DMS53 (cell line): ENCODE measurements around the gene IKBKG.
"Not testable (repeated sequence)": the region's sequence is repeated elsewhere in the genome, so short reads cannot be mapped to it uniquely, and the experiment has no call there.

ENCODE experiments used
- DNase-seq: peaks from one replicate; lab custom pipeline; 2025; lab: John Stamatoyannopoulos, UW

The IKBKG gene

DNA sequence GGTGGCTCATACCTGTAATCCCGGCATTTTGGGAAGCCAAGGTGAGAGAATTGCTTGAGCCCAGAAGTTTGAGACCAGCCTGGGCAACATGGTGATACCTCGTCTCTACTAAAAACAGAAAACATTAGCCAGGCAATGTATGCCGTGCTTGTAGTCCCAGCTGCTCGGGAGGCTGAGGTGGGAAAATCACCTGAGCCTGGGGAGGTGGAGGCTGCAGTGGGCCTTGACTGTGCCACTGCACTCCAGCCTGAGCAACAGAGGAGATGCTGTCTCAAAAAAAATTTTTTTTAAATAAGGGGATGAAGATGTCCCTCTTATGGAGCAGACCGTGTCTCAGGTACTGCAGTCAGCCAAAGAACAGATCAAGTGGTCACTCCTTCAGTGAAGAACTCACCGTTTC, 58.1 kb downstream of the IKBKG start:
- no peak for DNase-seq

DNA sequence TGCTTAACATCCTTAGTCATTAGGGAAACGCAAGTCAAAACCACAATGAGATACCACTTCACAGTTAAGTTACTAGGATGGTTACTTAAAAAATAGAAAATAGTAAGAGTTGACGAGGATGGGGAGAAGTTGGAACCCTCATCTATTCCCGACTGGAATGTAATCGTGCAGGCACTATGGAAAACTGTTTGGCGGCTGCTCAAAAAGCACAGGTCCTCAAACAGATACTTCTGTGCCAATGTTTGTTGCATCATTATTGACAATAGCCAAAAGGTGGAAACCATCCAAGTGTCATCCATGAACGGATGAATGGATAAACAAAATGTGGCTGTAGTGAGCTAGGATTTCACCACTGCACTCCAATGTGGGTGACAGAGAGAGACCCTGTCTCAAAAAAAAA, 60.0 kb downstream of the IKBKG start:
- peak; percentile 84 for DNase-seq

DNA sequence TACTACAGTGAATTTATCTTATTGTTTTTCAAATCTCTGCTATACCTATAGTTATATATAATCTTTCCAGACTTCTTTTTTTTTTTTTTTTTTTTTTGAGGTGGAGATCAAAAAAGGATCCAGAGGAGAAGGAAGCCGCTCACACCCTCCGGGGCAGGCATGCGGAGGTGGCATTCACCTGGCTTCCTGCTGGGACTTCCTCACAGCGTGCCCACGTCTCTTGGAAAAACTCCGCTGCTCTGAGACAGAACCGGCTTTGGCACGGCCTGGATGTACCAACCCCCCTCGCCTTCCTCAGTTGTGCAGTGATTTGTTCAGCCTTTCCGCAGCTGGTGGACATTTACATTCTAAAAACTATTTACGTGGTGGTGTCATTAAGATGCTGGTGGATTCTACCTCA, 60.6 kb downstream of the IKBKG start:
- DNase-seq, result not testable (repeated sequence)

GRCh38 chrX:154608823-154609222, 61.4 kb downstream of the IKBKG start:
- DNase-seq, result not testable (repeated sequence)

DNA sequence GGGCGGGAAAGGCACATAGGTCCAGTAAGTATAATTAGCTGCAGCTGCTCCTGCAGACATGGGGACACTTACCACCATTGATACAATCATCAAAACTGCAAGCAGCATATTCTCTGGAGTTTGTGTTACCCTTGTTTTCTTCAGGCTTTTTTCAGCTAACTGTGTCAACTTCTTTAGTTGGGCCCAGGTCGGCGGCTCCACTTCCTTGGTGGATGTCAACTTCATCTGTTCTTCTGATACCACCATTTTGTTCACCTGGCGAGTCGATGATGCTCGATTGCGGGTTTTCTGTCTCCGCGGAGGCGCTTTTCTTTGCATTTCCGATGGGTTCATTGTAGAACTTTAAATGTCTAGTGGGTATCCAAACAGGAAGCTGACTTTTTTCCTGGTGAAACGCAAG, 63.7 kb downstream of the IKBKG start:
- not testable (repeated sequence) for DNase-seq

DNA sequence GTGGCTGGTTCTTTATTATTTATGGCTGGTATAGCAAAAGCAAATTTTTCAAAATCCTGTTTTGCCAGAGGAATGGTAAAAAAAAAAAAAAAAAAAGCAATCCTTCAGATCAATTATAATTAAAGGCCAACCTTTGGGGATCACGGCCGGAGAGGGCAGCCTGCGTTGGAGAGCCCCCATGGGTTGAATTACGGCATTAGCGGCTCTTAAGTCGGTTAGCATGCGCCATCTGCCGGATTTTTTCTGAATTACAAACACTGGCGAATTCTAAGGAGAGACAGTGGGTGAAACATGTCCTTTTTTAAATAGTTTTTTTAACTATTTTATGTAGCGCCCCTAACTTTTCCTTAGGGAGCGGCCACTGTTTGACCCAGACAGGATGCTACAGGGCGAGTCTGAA, 66.2 kb downstream of the IKBKG start:
- DNase-seq, result not testable (repeated sequence)
